ENCODE results near the gene CDIP1.

CDIP1 gene
- long read RNA-seq, transcript CDIP1-205 (6 exons, 2,774 nt) = minor isoform, 18 of 172 reads
- long read RNA-seq, transcript CDIP1-209 (6 exons, 2,062 nt) = major isoform, 121 of 172 reads
- long read RNA-seq, partial matches to known transcripts = 15 of 172 reads
- long read RNA-seq, other reads (novel, unspliced or antisense) = 14 of 172 reads

DNA sequence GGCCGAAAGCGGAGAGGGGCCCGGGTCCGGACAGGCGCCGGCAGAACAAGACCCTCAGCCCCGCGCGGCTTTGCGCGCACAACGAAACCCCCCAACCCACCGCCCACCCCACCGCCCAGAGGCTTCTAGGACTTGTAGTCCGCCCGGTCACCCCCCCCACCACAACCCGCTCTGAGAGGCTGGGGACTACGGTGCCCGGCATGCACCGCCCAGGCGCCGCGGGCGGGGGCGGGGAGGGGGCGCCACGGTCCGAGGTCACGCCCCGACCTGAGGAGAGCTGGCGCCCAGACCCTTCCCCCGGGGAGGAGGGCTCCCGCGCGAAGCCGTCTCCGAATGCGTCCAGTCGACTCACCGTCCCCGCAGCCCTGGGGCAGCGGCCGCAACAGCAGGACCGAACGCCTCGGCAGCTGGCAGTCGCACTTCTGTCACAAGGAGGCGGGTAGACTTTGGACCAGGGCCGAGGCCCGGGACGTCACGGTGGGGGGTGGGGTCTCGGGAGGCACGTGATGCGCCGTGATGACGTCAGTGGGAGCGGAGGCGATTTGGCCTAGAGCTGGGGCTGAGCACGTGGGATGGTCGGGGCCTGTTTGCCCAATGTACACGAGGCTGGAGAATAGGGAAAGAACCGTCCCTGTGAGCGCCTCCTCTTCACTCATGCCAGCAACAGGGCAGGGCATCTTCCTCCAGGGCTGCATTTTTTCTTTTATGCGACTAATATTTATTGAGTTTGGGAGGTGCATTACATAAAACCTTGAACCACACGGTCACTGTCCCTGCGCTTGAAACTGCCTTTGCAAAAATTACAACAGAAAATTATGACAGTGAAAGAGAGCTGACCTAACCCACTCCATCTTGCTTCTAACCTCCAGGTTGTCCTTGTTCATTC, at the start of gene CDIP1:
Gene CDIP1 (minus strand): TSS at position 424 of the 886 bp plus-strand sequence. CDS start 24,643 bp downstream, outside the sequence.
- peak; percentile 92 to 98 for DNase-seq (ENCODE audit: low read depth in 1 of 2, low spot score in 1 of 2)
- Histone ChIP-seq H3K27ac (replicated peaks) (peak within 1 kb of the TSS; percentile 64), H3K27me3 (ENCODE audit: insufficient read depth, poor library complexity, severe bottlenecking) (no peaks in the 10 kb centered on the region), H3K4me3 (replicated peaks; ENCODE audit: insufficient read depth, low read length) (peak within 1 kb of the TSS; percentile 64)
- TF ChIP-seq, protein P1, sequence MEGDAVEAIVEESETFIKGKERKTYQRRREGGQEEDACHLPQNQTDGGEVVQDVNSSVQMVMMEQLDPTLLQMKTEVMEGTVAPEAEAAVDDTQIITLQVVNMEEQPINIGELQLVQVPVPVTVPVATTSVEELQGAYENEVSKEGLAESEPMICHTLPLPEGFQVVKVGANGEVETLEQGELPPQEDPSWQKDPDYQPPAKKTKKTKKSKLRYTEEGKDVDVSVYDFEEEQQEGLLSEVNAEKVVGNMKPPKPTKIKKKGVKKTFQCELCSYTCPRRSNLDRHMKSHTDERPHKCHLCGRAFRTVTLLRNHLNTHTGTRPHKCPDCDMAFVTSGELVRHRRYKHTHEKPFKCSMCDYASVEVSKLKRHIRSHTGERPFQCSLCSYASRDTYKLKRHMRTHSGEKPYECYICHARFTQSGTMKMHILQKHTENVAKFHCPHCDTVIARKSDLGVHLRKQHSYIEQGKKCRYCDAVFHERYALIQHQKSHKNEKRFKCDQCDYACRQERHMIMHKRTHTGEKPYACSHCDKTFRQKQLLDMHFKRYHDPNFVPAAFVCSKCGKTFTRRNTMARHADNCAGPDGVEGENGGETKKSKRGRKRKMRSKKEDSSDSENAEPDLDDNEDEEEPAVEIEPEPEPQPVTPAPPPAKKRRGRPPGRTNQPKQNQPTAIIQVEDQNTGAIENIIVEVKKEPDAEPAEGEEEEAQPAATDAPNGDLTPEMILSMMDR (IDR thresholded peaks at IDR 0.05; ENCODE audit: insufficient read depth, low read length) = no peak
- TF ChIP-seq POLR2AphosphoS5 (IDR thresholded peaks at IDR 0.05; ENCODE audit: low read depth) (peak; percentile 92), SPI1 (IDR thresholded peaks at IDR 0.05; ENCODE audit: borderline replicate concordance, low read depth) (no peak), GABPA (IDR thresholded peaks at IDR 0.05; ENCODE audit: low read depth) (no peak)
- TF ChIP-seq, protein P2, sequence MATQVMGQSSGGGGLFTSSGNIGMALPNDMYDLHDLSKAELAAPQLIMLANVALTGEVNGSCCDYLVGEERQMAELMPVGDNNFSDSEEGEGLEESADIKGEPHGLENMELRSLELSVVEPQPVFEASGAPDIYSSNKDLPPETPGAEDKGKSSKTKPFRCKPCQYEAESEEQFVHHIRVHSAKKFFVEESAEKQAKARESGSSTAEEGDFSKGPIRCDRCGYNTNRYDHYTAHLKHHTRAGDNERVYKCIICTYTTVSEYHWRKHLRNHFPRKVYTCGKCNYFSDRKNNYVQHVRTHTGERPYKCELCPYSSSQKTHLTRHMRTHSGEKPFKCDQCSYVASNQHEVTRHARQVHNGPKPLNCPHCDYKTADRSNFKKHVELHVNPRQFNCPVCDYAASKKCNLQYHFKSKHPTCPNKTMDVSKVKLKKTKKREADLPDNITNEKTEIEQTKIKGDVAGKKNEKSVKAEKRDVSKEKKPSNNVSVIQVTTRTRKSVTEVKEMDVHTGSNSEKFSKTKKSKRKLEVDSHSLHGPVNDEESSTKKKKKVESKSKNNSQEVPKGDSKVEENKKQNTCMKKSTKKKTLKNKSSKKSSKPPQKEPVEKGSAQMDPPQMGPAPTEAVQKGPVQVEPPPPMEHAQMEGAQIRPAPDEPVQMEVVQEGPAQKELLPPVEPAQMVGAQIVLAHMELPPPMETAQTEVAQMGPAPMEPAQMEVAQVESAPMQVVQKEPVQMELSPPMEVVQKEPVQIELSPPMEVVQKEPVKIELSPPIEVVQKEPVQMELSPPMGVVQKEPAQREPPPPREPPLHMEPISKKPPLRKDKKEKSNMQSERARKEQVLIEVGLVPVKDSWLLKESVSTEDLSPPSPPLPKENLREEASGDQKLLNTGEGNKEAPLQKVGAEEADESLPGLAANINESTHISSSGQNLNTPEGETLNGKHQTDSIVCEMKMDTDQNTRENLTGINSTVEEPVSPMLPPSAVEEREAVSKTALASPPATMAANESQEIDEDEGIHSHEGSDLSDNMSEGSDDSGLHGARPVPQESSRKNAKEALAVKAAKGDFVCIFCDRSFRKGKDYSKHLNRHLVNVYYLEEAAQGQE (IDR thresholded peaks at IDR 0.05; ENCODE audit: insufficient replicate concordance, low read depth) = no peak

DNA sequence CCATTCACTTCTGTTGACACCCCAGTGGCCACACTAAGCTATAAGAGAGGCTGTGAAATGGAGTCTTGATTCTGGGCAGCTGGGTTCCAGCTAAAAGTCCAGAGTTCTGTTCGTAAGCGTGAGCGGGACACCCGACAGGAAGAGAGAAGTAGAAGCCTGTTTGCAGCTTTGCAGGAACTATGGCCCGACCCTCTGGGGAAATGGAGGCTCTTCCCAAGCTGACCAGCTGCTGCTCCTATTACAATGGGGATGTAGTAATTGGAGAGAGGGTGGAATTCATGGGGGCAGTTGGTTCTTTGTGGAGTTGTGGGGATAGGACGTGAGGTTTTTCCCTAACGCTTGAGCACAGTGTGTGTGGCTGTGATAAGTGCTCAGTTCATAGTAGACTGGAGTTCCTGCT, 47.7 kb upstream of the CDIP1 start:
- no peak for TF ChIP-seq POLR2AphosphoS5 (IDR thresholded peaks at IDR 0.05; ENCODE audit: low read depth)
- no peak for TF ChIP-seq SPI1 (IDR thresholded peaks at IDR 0.05; ENCODE audit: borderline replicate concordance, low read depth)
- TF ChIP-seq, protein P1 (IDR thresholded peaks at IDR 0.05; ENCODE audit: insufficient read depth, low read length) = no peak
- TF ChIP-seq GABPA (IDR thresholded peaks at IDR 0.05; ENCODE audit: low read depth) = no peak
- TF ChIP-seq, protein P2 (IDR thresholded peaks at IDR 0.05; ENCODE audit: insufficient replicate concordance, low read depth) = no peak

DNA sequence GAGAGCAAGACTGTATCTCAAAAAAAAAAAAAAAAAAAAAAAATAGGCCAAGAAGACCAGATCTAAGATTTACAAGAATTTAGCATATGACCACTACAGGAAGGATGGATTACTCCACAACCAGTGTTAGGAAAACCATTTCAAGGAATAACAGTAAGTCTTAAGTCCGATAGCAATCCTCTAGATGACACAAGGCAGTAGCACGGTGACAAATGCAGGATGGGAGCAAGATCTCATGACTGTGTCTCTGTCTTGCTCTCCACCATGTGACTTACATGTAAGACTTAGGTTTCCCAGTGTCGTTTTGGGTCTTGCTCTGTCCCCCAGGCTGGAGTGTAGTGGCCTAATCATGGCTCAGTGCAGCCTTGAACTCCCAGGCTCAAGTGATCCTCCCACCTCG, 45.3 kb upstream of the CDIP1 start:
- no peak for DNase-seq (ENCODE audit: low read depth in 1 of 2, low spot score in 1 of 2)
- TF ChIP-seq, protein P1 (IDR thresholded peaks at IDR 0.05; ENCODE audit: insufficient read depth, low read length) = no peak
- TF ChIP-seq, protein P2 (IDR thresholded peaks at IDR 0.05; ENCODE audit: insufficient replicate concordance, low read depth) = no peak
- TF ChIP-seq POLR2AphosphoS5 (IDR thresholded peaks at IDR 0.05; ENCODE audit: low read depth) = no peak
- TF ChIP-seq GABPA (IDR thresholded peaks at IDR 0.05; ENCODE audit: low read depth) = no peak
- no peak for TF ChIP-seq SPI1 (IDR thresholded peaks at IDR 0.05; ENCODE audit: borderline replicate concordance, low read depth)
- H3K27me3 ChIP-seq (ENCODE audit: insufficient read depth, poor library complexity, severe bottlenecking) = no peaks in the 10 kb centered on the region
- H3K4me3 ChIP-seq (replicated peaks; ENCODE audit: insufficient read depth, low read length) = no peak overlapping the region
- H3K27ac ChIP-seq (replicated peaks) = no peak overlapping the region

More for the DNA sequence above, 47.7 kb upstream of the CDIP1 start:
- no peak overlapping the region for H3K4me3 ChIP-seq (replicated peaks; ENCODE audit: insufficient read depth, low read length)
- DNase-seq (ENCODE audit: low read depth in 1 of 2, low spot score in 1 of 2) = no peak
- no peak overlapping the region for H3K27ac ChIP-seq (replicated peaks)
- no peaks in the 10 kb centered on the region for H3K27me3 ChIP-seq (ENCODE audit: insufficient read depth, poor library complexity, severe bottlenecking)

All from HL-60 (cell line).